ENCODE data around the gene VAV1.

DNA sequence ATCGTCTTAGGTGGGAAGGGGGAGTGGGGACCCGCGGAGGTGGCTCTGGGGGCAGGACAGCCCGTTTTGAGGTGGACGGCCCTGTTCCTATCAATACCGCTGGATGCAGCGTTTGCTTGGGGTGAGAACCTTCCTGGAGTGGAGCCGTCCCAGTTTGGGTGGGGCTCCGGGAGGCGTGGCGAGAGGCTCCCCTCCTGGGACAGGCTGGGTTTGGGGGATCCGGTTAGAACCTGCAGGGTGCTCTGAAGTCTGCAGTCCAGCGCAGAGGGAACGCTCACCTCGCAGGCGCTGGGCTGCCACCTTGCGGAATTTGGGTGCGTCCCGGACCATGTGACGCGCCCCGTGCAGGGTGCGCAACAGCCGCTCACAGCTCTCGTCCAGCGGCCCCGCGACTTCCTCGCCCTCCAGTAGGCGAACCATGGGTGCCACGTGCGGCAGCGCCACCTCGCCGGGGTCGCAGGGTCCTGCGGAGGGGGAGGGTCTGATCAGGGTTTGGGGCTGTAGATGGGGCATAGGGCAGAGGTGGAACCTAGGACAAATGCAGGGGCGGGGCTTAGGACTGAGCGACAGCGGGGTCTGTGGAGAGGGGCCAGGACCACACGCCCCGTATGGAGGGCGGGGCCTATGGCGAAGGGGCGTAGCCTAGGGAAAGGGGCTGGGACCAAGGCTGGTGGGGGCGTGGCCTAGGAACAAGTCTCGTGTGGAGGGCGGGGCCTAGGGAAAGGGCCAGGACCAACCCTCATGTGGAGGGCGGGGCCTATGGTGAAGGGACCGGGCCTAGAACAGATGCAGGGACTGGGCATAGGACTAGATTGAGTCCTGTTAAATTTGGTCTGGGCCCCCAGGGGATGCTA, 19.1 kb upstream of the VAV1 start:
- TF ChIP-seq, protein P1, sequence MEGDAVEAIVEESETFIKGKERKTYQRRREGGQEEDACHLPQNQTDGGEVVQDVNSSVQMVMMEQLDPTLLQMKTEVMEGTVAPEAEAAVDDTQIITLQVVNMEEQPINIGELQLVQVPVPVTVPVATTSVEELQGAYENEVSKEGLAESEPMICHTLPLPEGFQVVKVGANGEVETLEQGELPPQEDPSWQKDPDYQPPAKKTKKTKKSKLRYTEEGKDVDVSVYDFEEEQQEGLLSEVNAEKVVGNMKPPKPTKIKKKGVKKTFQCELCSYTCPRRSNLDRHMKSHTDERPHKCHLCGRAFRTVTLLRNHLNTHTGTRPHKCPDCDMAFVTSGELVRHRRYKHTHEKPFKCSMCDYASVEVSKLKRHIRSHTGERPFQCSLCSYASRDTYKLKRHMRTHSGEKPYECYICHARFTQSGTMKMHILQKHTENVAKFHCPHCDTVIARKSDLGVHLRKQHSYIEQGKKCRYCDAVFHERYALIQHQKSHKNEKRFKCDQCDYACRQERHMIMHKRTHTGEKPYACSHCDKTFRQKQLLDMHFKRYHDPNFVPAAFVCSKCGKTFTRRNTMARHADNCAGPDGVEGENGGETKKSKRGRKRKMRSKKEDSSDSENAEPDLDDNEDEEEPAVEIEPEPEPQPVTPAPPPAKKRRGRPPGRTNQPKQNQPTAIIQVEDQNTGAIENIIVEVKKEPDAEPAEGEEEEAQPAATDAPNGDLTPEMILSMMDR (IDR thresholded peaks at IDR 0.05) = peak; percentile 78; the same call in 1 of the 2 replicates
- no peak for TF ChIP-seq POLR2AphosphoS5 (IDR thresholded peaks at IDR 0.05; ENCODE audit: low read depth, low read length)
- TF ChIP-seq TCF7L2 (IDR thresholded peaks at IDR 0.05; ENCODE audit: low read depth, low read length) = no peak
